Upper lobe of right lung (tissue), 1 donor: ENCODE measurements around the gene NFAM1. TPM values are rescaled to one million over a fixed set of nuclear protein-coding genes. Genes with fewer than 3 reads are reported as not detected.

Source experiments
- ATAC-seq: fragments of 200-7000 bp; cut with Tn5 transposase; one replicate; pipeline ENCODE4 v1.9.1; 2020; ENCODE audit warnings: mild to moderate bottlenecking, moderate library complexity
- DNase-seq: peaks from one replicate; pipeline ENCODE4 v3.0.0-alpha.2; 2020
- H3K27ac ChIP-seq: fragments of 200-600 bp; one replicate; pipeline ENCODE4 v1.8.0; 2022
- H3K27me3 ChIP-seq: fragments of 200-600 bp; one replicate; pipeline ENCODE4 v1.8.0; 2022; ENCODE audit warnings: mild to moderate bottlenecking
- H3K36me3 ChIP-seq: fragments of 200-600 bp; one replicate; pipeline ENCODE4 v1.8.0; 2022
- H3K4me1 ChIP-seq: fragments of 200-600 bp; one replicate; pipeline ENCODE4 v1.8.0; 2022
- H3K4me3 ChIP-seq: fragments of 200-600 bp; one replicate; pipeline ENCODE4 v1.8.0; 2022; ENCODE audit warnings: mild to moderate bottlenecking
- H3K9me3 ChIP-seq: fragments of 200-600 bp; one replicate; pipeline ENCODE4 v1.8.0; 2022
- CTCF ChIP-seq: fragments of 200-600 bp; IDR thresholded peaks from one replicate; pipeline ENCODE4 v1.8.0; 2022; ENCODE audit warnings: antibody characterized with exemption
- intact Hi-C: fragments of 100-400 bp; cut with DNase I; formaldehyde crosslinking; loops from one replicate; pipeline ENCODE4 v1.11.0; 2022
- total RNA-seq: library from RNA; stranded (reverse); fragmentation: NEBNext Ultra II Directional; extraction: Animal tissue kit (Norgen Biotek cat#: 25700); gene quantifications from one replicate; pipeline ENCODE4 v1.2.1, GENCODE V29; 2021
- donor health status: DM: no; HTN: yes; CAD: no; lungs with severe emphysema.

Gene NFAM1
- total RNA-seq, 1 donor from 2014 or later = 12.6 TPM

- Histone ChIP-seq H3K4me3 (no peak overlapping the region), H3K4me1 (peaks cover 8% of the 10 kb centered on the region), H3K27me3 (no peaks in the 10 kb centered on the region), H3K9me3 (no peaks in the 10 kb centered on the region), H3K36me3 (no peaks in the 10 kb centered on the region), H3K27ac (no peak overlapping the region)
- ATAC-seq = peak; percentile 64
- no peak for TF ChIP-seq CTCF
- no peak for DNase-seq
- intact Hi-C loops = no loop called here
Observed at GRCh38 chr22:42396621-42397331, 35.4 kb downstream of the NFAM1 start.

- Histone ChIP-seq H3K4me3 (no peak overlapping the region), H3K9me3 (no peaks in the 10 kb centered on the region), H3K27ac (no peak overlapping the region), H3K27me3 (no peaks in the 10 kb centered on the region), H3K36me3 (no peaks in the 10 kb centered on the region), H3K4me1 (no peaks in the 10 kb centered on the region)
- TF ChIP-seq CTCF = no peak
- DNase-seq (no peak), ATAC-seq (no peak)
- intact Hi-C loops = no loop called here
Observed at GRCh38 chr22:42389143-42389542, 43.1 kb downstream of the NFAM1 start.

GRCh38 chr22:42388130-42388797 is 43.9 kb downstream of the NFAM1 start:
- H3K27ac ChIP-seq = no peak overlapping the region
- intact Hi-C loops = no loop called here
- no peaks in the 10 kb centered on the region for H3K36me3 ChIP-seq
- H3K4me3 ChIP-seq = no peak overlapping the region
- no peaks in the 10 kb centered on the region for H3K4me1 ChIP-seq
- TF ChIP-seq CTCF = no peak
- no peaks in the 10 kb centered on the region for H3K9me3 ChIP-seq
- DNase-seq = no peak
- ATAC-seq = no peak
- no peaks in the 10 kb centered on the region for H3K27me3 ChIP-seq

- H3K4me3 ChIP-seq = no peak overlapping the region
- no peak for ATAC-seq
- no peaks in the 10 kb centered on the region for H3K4me1 ChIP-seq
- H3K9me3 ChIP-seq = no peaks in the 10 kb centered on the region
- no peak for DNase-seq
- H3K27ac ChIP-seq = no peak overlapping the region
- no peaks in the 10 kb centered on the region for H3K27me3 ChIP-seq
- no peak for TF ChIP-seq CTCF
- H3K36me3 ChIP-seq = no peaks in the 10 kb centered on the region
- intact Hi-C loops = no loop called here
Observed at GRCh38 chr22:42387631-42388030, 44.6 kb downstream of the NFAM1 start.

GRCh38 chr22:42385696-42386095 is 46.5 kb downstream of the NFAM1 start:
- Histone ChIP-seq H3K27ac (no peak overlapping the region), H3K4me3 (no peak overlapping the region), H3K27me3 (no peaks in the 10 kb centered on the region), H3K36me3 (no peaks in the 10 kb centered on the region), H3K9me3 (no peaks in the 10 kb centered on the region), H3K4me1 (no peaks in the 10 kb centered on the region)
- intact Hi-C loops = no loop called here
- no peak for TF ChIP-seq CTCF
- no peak for ATAC-seq
- DNase-seq = no peak
